ENCODE data around the gene CCNG1.

The CCNG1 gene

DNA sequence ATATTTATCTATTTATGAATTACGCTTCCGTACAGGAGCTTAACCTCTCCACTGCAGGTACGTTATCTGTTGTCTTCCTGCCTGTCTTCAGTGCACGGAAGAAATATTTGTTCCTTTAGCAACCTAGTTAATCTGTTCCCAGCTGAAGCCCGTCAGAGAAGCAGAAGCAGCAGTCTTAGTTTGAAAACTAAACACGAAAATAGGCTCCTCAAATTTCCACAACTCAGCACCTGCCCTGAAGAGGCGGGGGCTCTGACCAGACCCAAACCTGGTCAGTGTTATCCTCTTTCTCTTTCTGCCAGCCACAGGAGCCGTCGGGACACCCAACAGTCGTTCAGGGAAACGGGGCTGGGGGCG lies 22.0 kb downstream of the CCNG1 start:
- H4K20me1 ChIP-seq (ENCODE audit: insufficient read depth, low read length, poor library complexity, severe bottlenecking), result peaks cover 13% of the 10 kb centered on the region
- no peaks in the 10 kb centered on the region for H3F3A ChIP-seq (ENCODE audit: low read depth)
- no peaks in the 10 kb centered on the region for H3K9me2 ChIP-seq (replicated peaks; ENCODE audit: low read depth, low read length)
- no peaks in the 10 kb centered on the region for H3K9me3 ChIP-seq (ENCODE audit: insufficient read depth, low read depth, low read length)
- H3K4me1 ChIP-seq (ENCODE audit: insufficient read depth, low read length, poor library complexity, severe bottlenecking), result peaks cover 16% of the 10 kb centered on the region
- H3K9ac ChIP-seq (ENCODE audit: low read depth, low read length, poor library complexity, severe bottlenecking), result peak overlapping the region; percentile 98
- peak overlapping the region; percentile 98 for H3K4me3 ChIP-seq (ENCODE audit: low read length, poor library complexity, severe bottlenecking)
- peak overlapping the region; percentile 81 for H2AFZ ChIP-seq (ENCODE audit: low read length)
- TF ChIP-seq, protein P1, sequence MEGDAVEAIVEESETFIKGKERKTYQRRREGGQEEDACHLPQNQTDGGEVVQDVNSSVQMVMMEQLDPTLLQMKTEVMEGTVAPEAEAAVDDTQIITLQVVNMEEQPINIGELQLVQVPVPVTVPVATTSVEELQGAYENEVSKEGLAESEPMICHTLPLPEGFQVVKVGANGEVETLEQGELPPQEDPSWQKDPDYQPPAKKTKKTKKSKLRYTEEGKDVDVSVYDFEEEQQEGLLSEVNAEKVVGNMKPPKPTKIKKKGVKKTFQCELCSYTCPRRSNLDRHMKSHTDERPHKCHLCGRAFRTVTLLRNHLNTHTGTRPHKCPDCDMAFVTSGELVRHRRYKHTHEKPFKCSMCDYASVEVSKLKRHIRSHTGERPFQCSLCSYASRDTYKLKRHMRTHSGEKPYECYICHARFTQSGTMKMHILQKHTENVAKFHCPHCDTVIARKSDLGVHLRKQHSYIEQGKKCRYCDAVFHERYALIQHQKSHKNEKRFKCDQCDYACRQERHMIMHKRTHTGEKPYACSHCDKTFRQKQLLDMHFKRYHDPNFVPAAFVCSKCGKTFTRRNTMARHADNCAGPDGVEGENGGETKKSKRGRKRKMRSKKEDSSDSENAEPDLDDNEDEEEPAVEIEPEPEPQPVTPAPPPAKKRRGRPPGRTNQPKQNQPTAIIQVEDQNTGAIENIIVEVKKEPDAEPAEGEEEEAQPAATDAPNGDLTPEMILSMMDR (conservative IDR thresholded peaks at IDR 0.05; ENCODE audit: low read length), result no peak
- no peak for TF ChIP-seq EZH2phosphoT487 (IDR thresholded peaks at IDR 0.05; ENCODE audit: borderline replicate concordance)
- H3K79me2 ChIP-seq (ENCODE audit: insufficient read depth, low read length), result peaks cover 69% of the 10 kb centered on the region
- no peaks in the 10 kb centered on the region for H3K36me3 ChIP-seq (ENCODE audit: insufficient read depth, low read length)
- no peaks in the 10 kb centered on the region for H3K27me3 ChIP-seq (ENCODE audit: insufficient read depth, low read length, poor library complexity, severe bottlenecking)
- peak overlapping the region; percentile 85 for H3K4me2 ChIP-seq (ENCODE audit: low read depth, low read length, poor library complexity, severe bottlenecking)

DNA sequence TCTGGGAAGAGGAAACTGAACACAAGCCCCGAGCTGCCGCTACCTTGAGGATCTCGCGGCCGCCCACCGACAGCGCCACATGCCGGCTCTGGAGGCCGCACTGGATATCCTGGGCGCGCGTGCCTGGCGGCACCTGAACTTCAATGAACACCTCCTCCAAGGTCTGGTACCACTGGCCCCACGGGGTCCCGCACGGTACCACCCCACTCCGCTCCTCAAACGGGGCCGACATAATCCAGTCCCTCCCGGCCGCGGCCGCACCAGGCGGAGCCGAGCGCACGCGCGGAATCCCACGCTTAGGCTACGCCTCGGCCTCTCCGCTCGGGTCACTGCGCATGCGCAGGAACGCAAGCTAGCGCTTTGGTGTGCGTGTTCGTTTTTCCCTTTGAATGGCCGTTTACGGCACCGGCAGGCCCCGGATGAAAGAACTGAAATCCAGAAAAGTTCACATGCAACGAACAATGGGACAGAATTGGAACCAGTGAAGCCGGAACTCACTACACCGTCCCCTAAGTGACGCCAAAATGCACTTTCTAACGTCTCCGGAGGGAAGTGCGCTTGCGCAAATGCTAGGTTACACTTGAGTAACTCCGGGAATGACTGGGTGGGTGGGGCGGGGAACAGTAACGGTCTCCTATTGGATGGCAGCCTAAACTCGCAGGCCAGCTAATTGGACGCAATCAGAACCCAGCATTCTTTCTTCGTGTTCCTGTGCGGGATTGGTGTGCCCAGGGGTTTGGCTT lies 22.6 kb downstream of the CCNG1 start, which contains the start of gene NUDCD2:
Gene NUDCD2, minus strand, starts transcription at position 284 of the 743 bp plus-strand sequence. Its CDS starts 52 bp downstream, at position 232.
- Histone ChIP-seq H2AFZ (ENCODE audit: low read length) (peak within 1 kb of the TSS; percentile 81), H3K4me2 (ENCODE audit: low read depth, low read length, poor library complexity, severe bottlenecking) (peak within 1 kb of the TSS; percentile 86), H3F3A (ENCODE audit: low read depth) (no peaks in the 10 kb centered on the region), H3K79me2 (ENCODE audit: insufficient read depth, low read length) (peaks cover 74% of the 10 kb centered on the region), H3K9ac (ENCODE audit: low read depth, low read length, poor library complexity, severe bottlenecking) (peak within 1 kb of the TSS; percentile 98), H3K9me3 (ENCODE audit: insufficient read depth, low read depth, low read length) (no peaks in the 10 kb centered on the region), H4K20me1 (ENCODE audit: insufficient read depth, low read length, poor library complexity, severe bottlenecking) (peaks cover 12% of the 10 kb centered on the region), H3K36me3 (ENCODE audit: insufficient read depth, low read length) (no peaks in the 10 kb centered on the region), H3K9me2 (replicated peaks; ENCODE audit: low read depth, low read length) (no peaks in the 10 kb centered on the region), H3K27me3 (ENCODE audit: insufficient read depth, low read length, poor library complexity, severe bottlenecking) (no peaks in the 10 kb centered on the region), H3K4me1 (ENCODE audit: insufficient read depth, low read length, poor library complexity, severe bottlenecking) (peaks cover 16% of the 10 kb centered on the region), H3K4me3 (ENCODE audit: low read length, poor library complexity, severe bottlenecking) (peak within 1 kb of the TSS; percentile 98)
- TF ChIP-seq, protein P1 (conservative IDR thresholded peaks at IDR 0.05; ENCODE audit: low read length), result no peak; the same call in 1 of the 2 replicates
- no peak for TF ChIP-seq EZH2phosphoT487 (IDR thresholded peaks at IDR 0.05; ENCODE audit: borderline replicate concordance)

GRCh38 chr5:163460562-163461171 lies 23.3 kb downstream of the CCNG1 start, which contains the start of gene HMMR:
Gene HMMR (plus strand): TSS chr5:163460632. CDS start chr5:163460693, 61 bp downstream.
- Histone ChIP-seq H3F3A (ENCODE audit: low read depth) (no peaks in the 10 kb centered on the region), H3K4me2 (ENCODE audit: low read depth, low read length, poor library complexity, severe bottlenecking) (peak within 1 kb of the TSS; percentile 86), H3K4me3 (ENCODE audit: low read length, poor library complexity, severe bottlenecking) (peak within 1 kb of the TSS; percentile 98), H3K9ac (ENCODE audit: low read depth, low read length, poor library complexity, severe bottlenecking) (peak within 1 kb of the TSS; percentile 98), H4K20me1 (ENCODE audit: insufficient read depth, low read length, poor library complexity, severe bottlenecking) (peaks cover 10% of the 10 kb centered on the region), H3K9me3 (ENCODE audit: insufficient read depth, low read depth, low read length) (no peaks in the 10 kb centered on the region), H3K36me3 (ENCODE audit: insufficient read depth, low read length) (no peaks in the 10 kb centered on the region), H3K27me3 (ENCODE audit: insufficient read depth, low read length, poor library complexity, severe bottlenecking) (no peaks in the 10 kb centered on the region), H3K4me1 (ENCODE audit: insufficient read depth, low read length, poor library complexity, severe bottlenecking) (peaks cover 16% of the 10 kb centered on the region), H3K9me2 (replicated peaks; ENCODE audit: low read depth, low read length) (no peaks in the 10 kb centered on the region), H2AFZ (ENCODE audit: low read length) (peak within 1 kb of the TSS; percentile 81), H3K79me2 (ENCODE audit: insufficient read depth, low read length) (peaks cover 79% of the 10 kb centered on the region)
- TF ChIP-seq, protein P1 (conservative IDR thresholded peaks at IDR 0.05; ENCODE audit: low read length), result no peak
- no peak for TF ChIP-seq EZH2phosphoT487 (IDR thresholded peaks at IDR 0.05; ENCODE audit: borderline replicate concordance)

All from Loucy (cell line).